Ectodermal cell (in vitro differentiated cells): ENCODE results near the gene ICE2.

Source experiments
- H3K27ac ChIP-seq: 2 replicates; pipeline ENCODE4 v1.7.0; 2013; ENCODE audit warnings: mild to moderate bottlenecking, low read depth, low read length; ENCODE audit not compliant: insufficient read depth, poor library complexity, severe bottlenecking
- H3K27me3 ChIP-seq: 2 replicates; pipeline ENCODE4 v1.7.0; 2013; ENCODE audit warnings: mild to moderate bottlenecking, low read length; ENCODE audit not compliant: insufficient read depth, control insufficient read depth, poor library complexity, severe bottlenecking
- H3K36me3 ChIP-seq: one replicate; pipeline ENCODE4 v1.7.0; 2013; ENCODE audit warnings: low read length; ENCODE audit not compliant: control insufficient read depth, insufficient read depth
- H3K4me1 ChIP-seq: one replicate; pipeline ENCODE4 v1.7.0; 2013; ENCODE audit warnings: low read length; ENCODE audit not compliant: control insufficient read depth, insufficient read depth
- H3K4me3 ChIP-seq: 2 replicates; pipeline ENCODE4 v1.7.0; 2013; ENCODE audit warnings: low read depth, low read length, control low read depth; ENCODE audit not compliant: insufficient read depth
- H3K9me3 ChIP-seq: 2 replicates; pipeline ENCODE4 v1.7.0; 2013; ENCODE audit warnings: mild to moderate bottlenecking, low read length, moderate library complexity; ENCODE audit not compliant: control insufficient read depth
- WGBS, 2 experiments: methylation state at CpG; one replicate each; pipeline ENCODE4 v1.1.7; 2013; ENCODE audit warnings: missing lambda C conversion rate in 2 of 2; 5-methylcytosine and 5-hydroxymethylcytosine counted together

Gene ICE2

GRCh38 chr15:60518511-60518910, 39.6 kb upstream of the ICE2 start:
- Histone ChIP-seq H3K4me3 (no peak overlapping the region), H3K36me3 (no peaks in the 10 kb centered on the region), H3K4me1 (no peaks in the 10 kb centered on the region), H3K27ac (no peak overlapping the region), H3K9me3 (no peaks in the 10 kb centered on the region), H3K27me3 (no peaks in the 10 kb centered on the region)
- 88 to 96% methylated on average over 8 of the region's 8 CpGs for WGBS, 2 experiments

GRCh38 chr15:60514261-60514881, 35.4 kb upstream of the ICE2 start:
- Histone ChIP-seq H3K27ac (no peak overlapping the region), H3K36me3 (peaks cover 3% of the 10 kb centered on the region), H3K9me3 (no peaks in the 10 kb centered on the region), H3K4me1 (no peaks in the 10 kb centered on the region), H3K4me3 (no peak overlapping the region), H3K27me3 (no peaks in the 10 kb centered on the region)
- WGBS, 2 experiments, result 95% methylated on average over 11 to 12 of the region's 12 CpGs

GRCh38 chr15:60513676-60514075, 34.7 kb upstream of the ICE2 start:
- Histone ChIP-seq H3K27me3 (no peaks in the 10 kb centered on the region), H3K9me3 (no peaks in the 10 kb centered on the region), H3K27ac (no peak overlapping the region), H3K36me3 (peaks cover 3% of the 10 kb centered on the region), H3K4me1 (no peaks in the 10 kb centered on the region), H3K4me3 (no peak overlapping the region)
- WGBS, 2 experiments, result 95 to 98% methylated on average over 7 of the region's 7 CpGs

- Histone ChIP-seq H3K27me3 (no peaks in the 10 kb centered on the region), H3K4me1 (no peaks in the 10 kb centered on the region), H3K27ac (no peak overlapping the region), H3K4me3 (no peak overlapping the region), H3K9me3 (no peaks in the 10 kb centered on the region), H3K36me3 (peaks cover 3% of the 10 kb centered on the region)
- 92 to 95% methylated on average over 4 of the region's 4 CpGs for WGBS, 2 experiments
Observed at GRCh38 chr15:60512937-60513336, 34.0 kb upstream of the ICE2 start.

- H3K27ac ChIP-seq, result no peak overlapping the region
- H3K9me3 ChIP-seq, result no peaks in the 10 kb centered on the region
- no peak overlapping the region for H3K4me3 ChIP-seq
- no peaks in the 10 kb centered on the region for H3K4me1 ChIP-seq
- H3K36me3 ChIP-seq, result peaks cover 3% of the 10 kb centered on the region
- WGBS, 2 experiments, result 91 to 93% methylated on average over 21 of the region's 21 CpGs
- no peaks in the 10 kb centered on the region for H3K27me3 ChIP-seq
Observed at GRCh38 chr15:60511351-60512031, 32.5 kb upstream of the ICE2 start.

- H3K27ac ChIP-seq, result no peak overlapping the region
- H3K4me1 ChIP-seq, result no peaks in the 10 kb centered on the region
- H3K27me3 ChIP-seq, result no peaks in the 10 kb centered on the region
- 93 to 98% methylated on average over 5 of the region's 5 CpGs for WGBS, 2 experiments
- peaks cover 3% of the 10 kb centered on the region for H3K36me3 ChIP-seq
- no peaks in the 10 kb centered on the region for H3K9me3 ChIP-seq
- no peak overlapping the region for H3K4me3 ChIP-seq
Observed at GRCh38 chr15:60510006-60510405, 31.1 kb upstream of the ICE2 start.

- no peaks in the 10 kb centered on the region for H3K27me3 ChIP-seq
Observed at GRCh38 chr15:60509470-60509869, 30.5 kb upstream of the ICE2 start.

GRCh38 chr15:60508442-60508841, 29.5 kb upstream of the ICE2 start:
- 93 to 100% methylated on average over 3 to 4 of the region's 4 CpGs for WGBS, 2 experiments
- Histone ChIP-seq H3K4me1 (no peaks in the 10 kb centered on the region), H3K27ac (no peak overlapping the region), H3K36me3 (peaks cover 3% of the 10 kb centered on the region), H3K4me3 (no peak overlapping the region), H3K9me3 (no peaks in the 10 kb centered on the region), H3K27me3 (no peaks in the 10 kb centered on the region)

More at GRCh38 chr15:60509470-60509869, 30.5 kb upstream of the ICE2 start:
- WGBS, 2 experiments, result 94% methylated on average over 3 of the region's 3 CpGs
- H3K4me3 ChIP-seq, result no peak overlapping the region
- no peaks in the 10 kb centered on the region for H3K4me1 ChIP-seq
- H3K27ac ChIP-seq, result no peak overlapping the region
- peaks cover 3% of the 10 kb centered on the region for H3K36me3 ChIP-seq
- no peaks in the 10 kb centered on the region for H3K9me3 ChIP-seq

GRCh38 chr15:60507596-60508424, 28.9 kb upstream of the ICE2 start:
- Histone ChIP-seq H3K4me1 (no peaks in the 10 kb centered on the region), H3K4me3 (no peak overlapping the region), H3K27me3 (no peaks in the 10 kb centered on the region), H3K9me3 (no peaks in the 10 kb centered on the region), H3K27ac (no peak overlapping the region), H3K36me3 (peaks cover 3% of the 10 kb centered on the region)
- WGBS, 2 experiments, result 60% methylated on average over 11 of the region's 11 CpGs

GRCh38 chr15:60496853-60497252, 17.9 kb upstream of the ICE2 start:
- no peaks in the 10 kb centered on the region for H3K9me3 ChIP-seq
- H3K4me1 ChIP-seq, result no peaks in the 10 kb centered on the region
- no peak overlapping the region for H3K27ac ChIP-seq
- WGBS, 2 experiments, result 95 to 96% methylated on average over 6 of the region's 6 CpGs
- H3K36me3 ChIP-seq, result no peaks in the 10 kb centered on the region
- no peak overlapping the region for H3K4me3 ChIP-seq
- no peaks in the 10 kb centered on the region for H3K27me3 ChIP-seq
